Measurements from ENCODE around the gene DUXA. TPM values are rescaled to one million over a fixed set of nuclear protein-coding genes. Genes with fewer than 3 reads are reported as not detected.
"Not testable (repeated sequence)": the region's sequence is repeated elsewhere in the genome, so short reads cannot be mapped to it uniquely, and the experiment has no call there.

Gene DUXA
- not detected for total RNA-seq
- total RNA-seq = 0 reads per million in 2 donors

DNA sequence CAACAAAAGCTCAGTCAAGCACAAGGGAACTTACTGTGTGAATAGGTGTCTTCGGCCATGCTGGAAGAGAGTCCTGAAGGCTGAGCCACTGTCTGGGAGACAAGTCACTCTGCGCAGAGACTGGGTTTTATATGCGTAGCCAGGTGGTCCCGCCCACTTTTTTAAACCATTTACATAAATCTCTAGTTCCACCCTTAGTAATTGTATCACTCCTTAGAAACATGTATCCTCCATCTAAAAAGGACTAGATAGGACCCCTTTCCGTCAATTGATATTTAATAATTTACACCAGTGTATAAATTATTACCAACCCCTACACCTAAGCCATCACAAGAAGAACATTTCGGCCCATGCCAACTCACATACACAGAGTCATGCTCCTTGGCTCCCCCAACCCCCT lies at the start of gene DUXA:
DUXA (minus strand) TSS at position 101 of the 400 bp plus-strand sequence; CDS start at position 59, 42 bp downstream.
- ATAC-seq = no peak
- no peak for DNase-seq
- no peaks in the 10 kb centered on the region for H3K9me3 ChIP-seq (ENCODE audit: control insufficient read depth, low read length, poor library complexity, severe bottlenecking)
- Mint-ChIP-seq H3K4me1 (peaks cover 2% of the 10 kb centered on the region), H3K27ac (no peak within 1 kb of the TSS), H3K36me3 (ENCODE audit: low read depth) (peaks cover 5% of the 10 kb centered on the region), H3K27me3 (no peaks in the 10 kb centered on the region), H3K4me3 (no peak within 1 kb of the TSS)

GRCh38 chr19:57212109-57212508 lies 44.8 kb upstream of the DUXA start:
- H3K9me3 ChIP-seq (ENCODE audit: control insufficient read depth, low read length, poor library complexity, severe bottlenecking) = peaks cover 5% of the 10 kb centered on the region
- DNase-seq (no peak), ATAC-seq (no peak)
- no peak overlapping the region for H3K27ac Mint-ChIP-seq
- H3K4me1 Mint-ChIP-seq = no peaks in the 10 kb centered on the region
- H3K36me3 Mint-ChIP-seq (ENCODE audit: low read depth) = peaks cover 11% of the 10 kb centered on the region
- H3K27me3 Mint-ChIP-seq = no peaks in the 10 kb centered on the region
- no peak overlapping the region for H3K4me3 Mint-ChIP-seq

GRCh38 chr19:57210381-57210780 lies 43.1 kb upstream of the DUXA start:
- Mint-ChIP-seq H3K27me3 (no peaks in the 10 kb centered on the region), H3K36me3 (ENCODE audit: low read depth) (peaks cover 13% of the 10 kb centered on the region), H3K4me3 (no peak overlapping the region), H3K27ac (no peak overlapping the region), H3K4me1 (no peaks in the 10 kb centered on the region)
- ATAC-seq (no peak), DNase-seq (no peak)
- peaks cover 5% of the 10 kb centered on the region for H3K9me3 ChIP-seq (ENCODE audit: control insufficient read depth, low read length, poor library complexity, severe bottlenecking)

DNA sequence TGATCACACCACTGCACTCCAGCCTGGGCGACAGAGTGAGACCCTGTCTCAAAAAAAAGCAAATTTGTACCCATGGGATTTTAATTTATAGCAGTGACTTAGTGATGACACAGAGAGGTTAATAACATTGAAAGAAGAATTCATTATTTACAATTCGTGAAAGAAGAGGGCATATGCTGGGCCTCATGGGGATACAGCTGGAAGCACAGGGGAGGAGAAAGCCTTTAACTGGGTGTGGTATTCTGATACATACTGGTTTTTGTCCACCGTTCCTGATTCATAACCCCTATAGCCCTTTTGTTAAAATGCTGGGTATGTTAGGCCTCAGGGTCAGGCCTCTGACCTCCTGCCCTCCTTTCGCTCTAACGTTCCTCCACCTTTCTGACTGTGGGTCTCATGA lies 34.9 kb upstream of the DUXA start:
- H3K27me3 Mint-ChIP-seq = no peaks in the 10 kb centered on the region
- H3K4me3 Mint-ChIP-seq = no peak overlapping the region
- ATAC-seq (no peak), DNase-seq (no peak)
- no peak overlapping the region for H3K27ac Mint-ChIP-seq
- H3K4me1 Mint-ChIP-seq = peaks cover 10% of the 10 kb centered on the region
- no peaks in the 10 kb centered on the region for H3K9me3 ChIP-seq (ENCODE audit: control insufficient read depth, low read length, poor library complexity, severe bottlenecking)
- peaks cover 4% of the 10 kb centered on the region for H3K36me3 Mint-ChIP-seq (ENCODE audit: low read depth)

DNA sequence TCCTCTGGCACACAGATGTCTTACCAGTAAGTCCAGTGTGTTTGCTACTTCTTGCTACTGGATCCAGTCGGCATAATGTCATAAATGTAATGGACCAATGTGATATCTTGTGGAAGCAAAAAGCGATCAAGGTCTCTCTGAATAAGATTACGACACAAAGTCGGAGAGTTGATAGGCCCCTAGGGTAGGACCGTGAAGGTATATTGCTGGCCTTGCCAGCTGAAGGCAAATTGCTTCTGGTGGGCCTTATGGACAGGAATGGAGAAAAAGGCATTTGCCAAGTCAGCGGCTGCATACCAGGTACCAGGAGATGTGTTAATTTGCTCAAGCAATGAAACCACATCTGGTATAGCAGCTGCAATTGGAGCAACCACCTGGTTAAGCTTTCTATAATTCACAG lies 30.6 kb upstream of the DUXA start:
- peaks cover 14% of the 10 kb centered on the region for H3K4me1 Mint-ChIP-seq
- H3K9me3 ChIP-seq (ENCODE audit: control insufficient read depth, low read length, poor library complexity, severe bottlenecking); DNase-seq; H3K36me3 Mint-ChIP-seq (ENCODE audit: low read depth); H3K27ac Mint-ChIP-seq; H3K27me3 Mint-ChIP-seq; ATAC-seq; H3K4me3 Mint-ChIP-seq: not testable (repeated sequence)

- no peak for ATAC-seq
- peak overlapping the region; percentile 87 for H3K4me3 Mint-ChIP-seq
- H3K36me3 Mint-ChIP-seq (ENCODE audit: low read depth) = peaks cover 5% of the 10 kb centered on the region
- H3K27me3 Mint-ChIP-seq = no peaks in the 10 kb centered on the region
- peak overlapping the region; percentile 91 for H3K27ac Mint-ChIP-seq
- DNase-seq = no peak
- peaks cover 3% of the 10 kb centered on the region for H3K9me3 ChIP-seq (ENCODE audit: control insufficient read depth, low read length, poor library complexity, severe bottlenecking)
- H3K4me1 Mint-ChIP-seq = peaks cover 12% of the 10 kb centered on the region
These were observed 25.7 kb upstream of the DUXA start for GRCh38 chr19:57192993-57193392.

- H3K27ac Mint-ChIP-seq = peak overlapping the region; percentile 91
- H3K27me3 Mint-ChIP-seq = peaks cover 5% of the 10 kb centered on the region
- DNase-seq (no peak), ATAC-seq (peak; percentile 3)
- H3K9me3 ChIP-seq (ENCODE audit: control insufficient read depth, low read length, poor library complexity, severe bottlenecking) = peaks cover 3% of the 10 kb centered on the region
- H3K4me3 Mint-ChIP-seq = peak overlapping the region; percentile 87
- H3K36me3 Mint-ChIP-seq (ENCODE audit: low read depth) = peaks cover 5% of the 10 kb centered on the region
- peaks cover 12% of the 10 kb centered on the region for H3K4me1 Mint-ChIP-seq
These were observed 24.8 kb upstream of the DUXA start for GRCh38 chr19:57192077-57192420.

GRCh38 chr19:57191141-57192076 lies 24.1 kb upstream of the DUXA start, which contains the start of gene ZNF264:
TSS of gene ZNF264 (plus strand) at chr19:57191500. CDS start at chr19:57191914, 414 bp downstream.
- Mint-ChIP-seq H3K4me1 (peaks cover 12% of the 10 kb centered on the region), H3K36me3 (ENCODE audit: low read depth) (peaks cover 2% of the 10 kb centered on the region), H3K4me3 (peak within 1 kb of the TSS; percentile 87), H3K27me3 (peaks cover 5% of the 10 kb centered on the region), H3K27ac (peak within 1 kb of the TSS; percentile 91)
- ATAC-seq (peak; percentile 97), DNase-seq (peak; percentile 77 to 81 (median 78))
- peaks cover 3% of the 10 kb centered on the region for H3K9me3 ChIP-seq (ENCODE audit: control insufficient read depth, low read length, poor library complexity, severe bottlenecking)

GRCh38 chr19:57190301-57190700 lies 23.0 kb upstream of the DUXA start:
- peaks cover 3% of the 10 kb centered on the region for H3K9me3 ChIP-seq (ENCODE audit: control insufficient read depth, low read length, poor library complexity, severe bottlenecking)
- no peak overlapping the region for H3K27ac Mint-ChIP-seq
- peaks cover 2% of the 10 kb centered on the region for H3K36me3 Mint-ChIP-seq (ENCODE audit: low read depth)
- ATAC-seq (no peak), DNase-seq (no peak)
- H3K4me3 Mint-ChIP-seq = no peak overlapping the region
- H3K4me1 Mint-ChIP-seq = peaks cover 12% of the 10 kb centered on the region
- peaks cover 5% of the 10 kb centered on the region for H3K27me3 Mint-ChIP-seq

DNA sequence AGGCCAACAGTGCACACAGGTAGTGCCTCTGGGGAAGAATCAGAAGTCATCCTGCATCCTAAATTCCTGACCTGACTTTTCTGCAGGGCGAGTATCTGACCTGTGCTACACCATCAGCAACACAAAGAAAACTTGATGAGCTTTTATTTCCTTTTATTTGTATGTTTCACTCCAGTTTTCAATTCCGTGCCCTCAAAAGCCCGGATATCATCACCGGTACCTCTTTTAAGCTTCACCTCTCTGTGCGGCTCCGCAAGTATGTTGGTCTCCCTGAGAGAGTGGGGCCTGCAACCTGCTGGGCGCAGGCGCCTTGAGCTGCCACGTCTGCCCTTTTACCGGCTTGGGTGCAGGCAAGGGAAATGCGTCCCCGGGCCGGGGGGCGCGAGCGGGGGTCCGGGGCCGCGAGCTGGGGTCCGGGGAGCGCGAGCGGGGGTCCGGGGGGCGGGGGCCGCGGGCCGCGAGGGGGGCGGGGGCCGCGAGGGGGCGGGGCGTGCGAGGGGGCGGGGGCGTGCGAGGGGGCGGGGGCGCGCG lies 4.3 kb upstream of the DUXA start:
- Mint-ChIP-seq H3K36me3 (ENCODE audit: low read depth) (no peaks in the 10 kb centered on the region), H3K4me1 (peaks cover 2% of the 10 kb centered on the region), H3K27ac (peak overlapping the region; percentile 6), H3K27me3 (no peaks in the 10 kb centered on the region), H3K4me3 (peak overlapping the region; percentile 85)
- ATAC-seq (peak; percentile 82), DNase-seq (peak; percentile 22 to 35 (median 30))
- H3K9me3 ChIP-seq (ENCODE audit: control insufficient read depth, low read length, poor library complexity, severe bottlenecking) = no peaks in the 10 kb centered on the region

GRCh38 chr19:57165846-57166245 lies 1.4 kb downstream of the DUXA start:
- DNase-seq = no peak
- H3K27me3 Mint-ChIP-seq = no peaks in the 10 kb centered on the region
- peaks cover 5% of the 10 kb centered on the region for H3K36me3 Mint-ChIP-seq (ENCODE audit: low read depth)
- H3K9me3 ChIP-seq (ENCODE audit: control insufficient read depth, low read length, poor library complexity, severe bottlenecking) = no peaks in the 10 kb centered on the region
- H3K4me1 Mint-ChIP-seq = no peaks in the 10 kb centered on the region
- no peak for ATAC-seq
- no peak overlapping the region for H3K27ac Mint-ChIP-seq
- no peak overlapping the region for H3K4me3 Mint-ChIP-seq

- H3K4me1 Mint-ChIP-seq = no peaks in the 10 kb centered on the region
- H3K27ac Mint-ChIP-seq = no peak overlapping the region
- H3K36me3 Mint-ChIP-seq (ENCODE audit: low read depth) = peaks cover 5% of the 10 kb centered on the region
- ATAC-seq = no peak
- DNase-seq = no peak
- H3K27me3 Mint-ChIP-seq = no peaks in the 10 kb centered on the region
- H3K9me3 ChIP-seq (ENCODE audit: control insufficient read depth, low read length, poor library complexity, severe bottlenecking) = no peaks in the 10 kb centered on the region
- H3K4me3 Mint-ChIP-seq = no peak overlapping the region
These were observed 5.2 kb downstream of the DUXA start for GRCh38 chr19:57161985-57162539.

GRCh38 chr19:57152921-57153320 lies 14.4 kb downstream of the DUXA start:
- Mint-ChIP-seq H3K36me3 (ENCODE audit: low read depth) (no peaks in the 10 kb centered on the region), H3K27me3 (no peaks in the 10 kb centered on the region)

More at GRCh38 chr19:57152921-57153320, 14.4 kb downstream of the DUXA start:
- DNase-seq (no peak), ATAC-seq (no peak)
- Mint-ChIP-seq H3K4me1 (no peaks in the 10 kb centered on the region), H3K4me3 (no peak overlapping the region), H3K27ac (no peak overlapping the region)
- no peaks in the 10 kb centered on the region for H3K9me3 ChIP-seq (ENCODE audit: control insufficient read depth, low read length, poor library complexity, severe bottlenecking)

All from T-helper 17 cell (primary cell).